A673 (cell line): ENCODE measurements around the gene TTI1. TPM values are rescaled to one million over a fixed set of nuclear protein-coding genes. Genes with fewer than 3 reads are reported as not detected.

Experiments used
- BruUV-seq: library from RNA; stranded (reverse); fragments of 400-500 nt; replicated peaks from 2 replicates; lab custom pipeline; 2021; lab: Mats Ljungman, UMichigan
- CTCF ChIA-PET: fragments of 300-600 bp; sonication (Branson Sonifier 250); formaldehyde crosslinking; loops from one replicate; lab custom pipeline; 2022; ENCODE audit warnings: antibody characterized with exemption; lab: Charles Lee
- POLR2A ChIA-PET: fragments of 300-600 bp; sonication (Branson Sonifier 250); formaldehyde crosslinking; loops from one replicate; lab custom pipeline; 2022; ENCODE audit warnings: antibody characterized with exemption; ENCODE audit not compliant: low non-redundant PET; lab: Charles Lee
- DNase-seq: peaks from one replicate; pipeline ENCODE4 v3.0.0-alpha.2; 2015; ENCODE audit warnings: low spot score
- H3K27ac ChIP-seq: fragments of 200-600 bp; sonication (generic); 2 replicates; pipeline ENCODE4 v1.5.1; 2016; ENCODE audit warnings: mixed run types, low read depth, mild to moderate bottlenecking, mixed read lengths, antibody characterized with exemption, low read length; ENCODE audit not compliant: poor library complexity, severe bottlenecking
- H3K27me3 ChIP-seq: fragments of 200-600 bp; sonication (generic); replicated peaks from 2 replicates; pipeline ENCODE4 v1.6.1; 2017; ENCODE audit warnings: mixed run types, low read depth, mild to moderate bottlenecking, mixed read lengths, antibody characterized with exemption, low read length; ENCODE audit not compliant: insufficient read depth, poor library complexity
- H3K36me3 ChIP-seq: fragments of 200-600 bp; sonication (generic); 2 replicates; pipeline ENCODE4 v1.6.1; 2016; ENCODE audit warnings: mixed run types, mild to moderate bottlenecking, mixed read lengths, antibody characterized with exemption, low read length; ENCODE audit not compliant: insufficient read depth, poor library complexity, severe bottlenecking
- H3K4me1 ChIP-seq: fragments of 200-600 bp; sonication (generic); 2 replicates; pipeline ENCODE4 v1.6.1; 2017; ENCODE audit warnings: mixed run types, mild to moderate bottlenecking, mixed read lengths, antibody characterized with exemption, low read length; ENCODE audit not compliant: insufficient read depth, poor library complexity, severe bottlenecking
- H3K4me3 ChIP-seq: fragments of 200-600 bp; sonication (generic); 2 replicates; pipeline ENCODE4 v1.5.1; 2016; ENCODE audit warnings: low read depth, mixed run types, mild to moderate bottlenecking, mixed read lengths, low read length; ENCODE audit not compliant: poor library complexity, severe bottlenecking
- H3K9me3 ChIP-seq: fragments of 200-600 bp; sonication (generic); 2 replicates; pipeline ENCODE4 v1.6.1; 2016; ENCODE audit warnings: mixed run types, low read depth, mild to moderate bottlenecking, mixed read lengths, antibody characterized with exemption, low read length; ENCODE audit not compliant: poor library complexity, severe bottlenecking
- CTCF ChIP-seq: fragments of 300-800, 200-600 bp; sonication (generic); conservative IDR thresholded peaks from 2 replicates; pipeline ENCODE4 v1.5.1; 2017; ENCODE audit warnings: low read depth, mild to moderate bottlenecking, antibody characterized with exemption, low read length, moderate library complexity, mixed read lengths
- EZH2 ChIP-seq: fragments of 200-600 bp; sonication (generic); IDR thresholded peaks from 2 replicates; pipeline ENCODE4 v1.6.1; 2017; ENCODE audit warnings: borderline replicate concordance, low read depth, mild to moderate bottlenecking, mixed read lengths, antibody characterized with exemption, low read length; ENCODE audit not compliant: poor library complexity, severe bottlenecking
- intact Hi-C: fragments of 100-400 bp; cut with micrococcal nuclease; formaldehyde crosslinking; loops from one replicate; pipeline ENCODE4 v1.10.0; 2022; ENCODE audit not compliant: unreplicated experiment
- total RNA-seq: library from RNA; stranded (reverse); gene quantifications from 2 replicates; pipeline ENCODE4 v1.2.3, GENCODE V29; 2021

The TTI1 gene
- total RNA-seq, 1 experiment from 2014 or later = 40.3 TPM

GRCh38 chr20:38055848-38056247, 22.6 kb upstream of the TTI1 start:
- CTCF ChIA-PET = interaction anchor here (0.6 kb wide), 1 partner anchor 326 kb away, joined by 4 read pairs; no protein-coding TSS in a partner anchor
- POLR2A ChIA-PET = no interaction called here
- no peaks in the 10 kb centered on the region for H3K27me3 ChIP-seq
- H3K9me3 ChIP-seq = no peaks in the 10 kb centered on the region
- no TSS peak for BruUV-seq
- no peak overlapping the region for H3K27ac ChIP-seq
- H3K36me3 ChIP-seq = peaks cover 45% of the 10 kb centered on the region
- no peak overlapping the region for H3K4me3 ChIP-seq
- intact Hi-C loops = no loop called here
- no peaks in the 10 kb centered on the region for H3K4me1 ChIP-seq
- no peak for TF ChIP-seq CTCF
- TF ChIP-seq EZH2 = no peak
- no peak for DNase-seq

- DNase-seq = no peak
- BruUV-seq = no TSS peak
- intact Hi-C loops = no loop called here
- ChIA-PET CTCF (no interaction called here), POLR2A (no interaction called here)
- Histone ChIP-seq H3K9me3 (no peaks in the 10 kb centered on the region), H3K36me3 (peaks cover 46% of the 10 kb centered on the region), H3K4me1 (no peaks in the 10 kb centered on the region), H3K27me3 (no peaks in the 10 kb centered on the region), H3K4me3 (no peak overlapping the region), H3K27ac (no peak overlapping the region)
- TF ChIP-seq CTCF (no peak), EZH2 (no peak)
Observed at GRCh38 chr20:38055294-38055693, 22.0 kb upstream of the TTI1 start.

GRCh38 chr20:38054647-38055046, 21.4 kb upstream of the TTI1 start:
- Histone ChIP-seq H3K27me3 (no peaks in the 10 kb centered on the region), H3K4me1 (no peaks in the 10 kb centered on the region), H3K4me3 (no peak overlapping the region), H3K27ac (no peak overlapping the region), H3K9me3 (no peaks in the 10 kb centered on the region), H3K36me3 (peaks cover 46% of the 10 kb centered on the region)
- TF ChIP-seq EZH2 = no peak
- no peak for TF ChIP-seq CTCF
- BruUV-seq = no TSS peak
- intact Hi-C loops = no loop called here
- ChIA-PET POLR2A (no interaction called here), CTCF (no interaction called here)
- no peak for DNase-seq
